ENCODE data around the gene NDUFA11. TPM values are rescaled to one million over a fixed set of nuclear protein-coding genes. Genes with fewer than 3 reads are reported as not detected.
"Not testable (repeated sequence)": the region's sequence is repeated elsewhere in the genome, so short reads cannot be mapped to it uniquely, and the experiment has no call there.

Gene NDUFA11
- total RNA-seq, 1 experiment from 2014 or later = 169 TPM

DNA sequence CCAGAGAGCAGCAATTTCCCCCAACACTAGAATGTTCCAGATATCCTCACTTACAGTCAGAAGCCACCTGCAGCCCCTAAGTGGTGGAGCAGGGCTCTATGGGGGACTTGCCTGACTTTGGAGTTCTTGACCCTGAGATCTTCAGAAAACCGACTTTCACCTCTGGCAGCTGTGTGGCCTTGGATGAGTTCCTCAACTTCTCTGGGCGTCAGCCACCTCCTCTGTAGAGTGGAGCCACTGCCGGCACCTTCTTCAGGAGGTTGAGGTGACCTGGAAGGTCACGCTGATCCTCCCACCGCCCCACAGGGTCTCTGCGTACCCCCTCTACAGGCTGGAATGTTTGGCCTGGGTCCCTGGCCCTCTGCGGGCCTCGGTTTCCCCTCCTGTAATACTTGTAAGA is 26.2 kb downstream of the NDUFA11 start:
- no TSS peak for BruUV-seq (replicated peaks)
- CTCF ChIA-PET = no interaction called here
- H3K36me3 ChIP-seq (ENCODE audit: low read depth) = no peaks in the 10 kb centered on the region

GRCh38 chr19:5874496-5874895 is 29.1 kb downstream of the NDUFA11 start:
- H3F3A ChIP-seq (ENCODE audit: insufficient read depth, low read depth); H3K9me2 ChIP-seq (ENCODE audit: insufficient read depth); H2AFZ ChIP-seq; CTCF ChIA-PET; H3K9me3 ChIP-seq (ENCODE audit: insufficient read depth, low read depth); H4K20me1 ChIP-seq (ENCODE audit: insufficient read depth); H3K36me3 ChIP-seq (ENCODE audit: low read depth); H3K4me3 ChIP-seq; BruUV-seq (replicated peaks); intact Hi-C loops (cut with micrococcal nuclease; ENCODE audit: unreplicated experiment); H3K79me2 ChIP-seq (ENCODE audit: low read depth); DNase-seq; H3K27me3 ChIP-seq (ENCODE audit: insufficient read depth, low read depth); H3K4me1 ChIP-seq (replicated peaks; ENCODE audit: insufficient read depth); H3K4me2 ChIP-seq; H3K27ac ChIP-seq: not testable (repeated sequence)
- POLR2A ChIA-PET (ENCODE audit: unreplicated experiment) = interaction anchor here (0.5 to 0.7 kb wide), 2 partner anchors 75 to 153 kb away, joined by 4 to 19 read pairs; no protein-coding TSS in a partner anchor

More for the DNA sequence above, 26.2 kb downstream of the NDUFA11 start:
- Histone ChIP-seq H3K9me3 (ENCODE audit: insufficient read depth, low read depth) (no peaks in the 10 kb centered on the region), H3K9me2 (ENCODE audit: insufficient read depth) (no peaks in the 10 kb centered on the region), H3K4me3 (no peak overlapping the region), H3K4me1 (replicated peaks; ENCODE audit: insufficient read depth) (no peaks in the 10 kb centered on the region), H3K27me3 (ENCODE audit: insufficient read depth, low read depth) (no peaks in the 10 kb centered on the region), H3K27ac (no peak overlapping the region), H3K4me2 (no peak overlapping the region), H3K79me2 (ENCODE audit: low read depth) (no peaks in the 10 kb centered on the region), H4K20me1 (ENCODE audit: insufficient read depth) (no peaks in the 10 kb centered on the region), H3F3A (ENCODE audit: insufficient read depth, low read depth) (no peaks in the 10 kb centered on the region; the same call in 1 of the 2 replicates), H2AFZ (no peak overlapping the region)
- intact Hi-C loops (cut with micrococcal nuclease; ENCODE audit: unreplicated experiment) = no loop called here
- POLR2A ChIA-PET (ENCODE audit: unreplicated experiment) = no interaction called here
- no peak for DNase-seq
- TF ChIP-seq EZH2 (IDR thresholded peaks at IDR 0.05; ENCODE audit: low read depth) = no peak
- TF ChIP-seq, protein P1, sequence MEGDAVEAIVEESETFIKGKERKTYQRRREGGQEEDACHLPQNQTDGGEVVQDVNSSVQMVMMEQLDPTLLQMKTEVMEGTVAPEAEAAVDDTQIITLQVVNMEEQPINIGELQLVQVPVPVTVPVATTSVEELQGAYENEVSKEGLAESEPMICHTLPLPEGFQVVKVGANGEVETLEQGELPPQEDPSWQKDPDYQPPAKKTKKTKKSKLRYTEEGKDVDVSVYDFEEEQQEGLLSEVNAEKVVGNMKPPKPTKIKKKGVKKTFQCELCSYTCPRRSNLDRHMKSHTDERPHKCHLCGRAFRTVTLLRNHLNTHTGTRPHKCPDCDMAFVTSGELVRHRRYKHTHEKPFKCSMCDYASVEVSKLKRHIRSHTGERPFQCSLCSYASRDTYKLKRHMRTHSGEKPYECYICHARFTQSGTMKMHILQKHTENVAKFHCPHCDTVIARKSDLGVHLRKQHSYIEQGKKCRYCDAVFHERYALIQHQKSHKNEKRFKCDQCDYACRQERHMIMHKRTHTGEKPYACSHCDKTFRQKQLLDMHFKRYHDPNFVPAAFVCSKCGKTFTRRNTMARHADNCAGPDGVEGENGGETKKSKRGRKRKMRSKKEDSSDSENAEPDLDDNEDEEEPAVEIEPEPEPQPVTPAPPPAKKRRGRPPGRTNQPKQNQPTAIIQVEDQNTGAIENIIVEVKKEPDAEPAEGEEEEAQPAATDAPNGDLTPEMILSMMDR (conservative IDR thresholded peaks at IDR 0.05) = no peak

DNA sequence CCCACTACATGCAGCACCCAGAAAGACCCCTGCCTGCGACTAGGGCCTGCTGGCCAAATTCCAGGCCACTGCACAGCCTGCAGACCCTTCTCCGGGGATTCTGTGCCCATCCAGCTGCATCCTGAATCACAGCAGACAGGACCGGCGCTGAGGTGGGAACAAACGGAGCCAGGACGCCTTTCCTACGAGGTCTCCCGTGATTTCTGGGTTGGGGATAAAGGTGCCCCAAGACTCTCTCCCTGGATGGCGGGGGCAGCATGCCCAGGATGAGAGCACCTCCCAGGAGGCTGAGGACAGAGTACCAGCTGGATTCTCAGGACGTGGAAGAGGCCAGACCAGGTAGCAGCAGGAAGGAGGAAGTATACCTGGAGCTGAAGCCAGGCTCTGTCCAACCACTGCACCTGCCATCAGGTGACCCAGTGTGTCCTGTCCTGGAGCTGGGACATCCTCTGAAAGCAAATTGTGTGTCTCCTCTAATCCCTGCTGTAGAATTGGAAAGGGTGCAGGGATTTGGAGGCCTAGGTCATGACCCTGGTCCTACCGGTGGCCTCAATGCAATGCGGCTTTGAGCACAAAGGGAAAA is 29.9 kb downstream of the NDUFA11 start:
- no peak overlapping the region for H3K27ac ChIP-seq
- H3K4me3 ChIP-seq = no peak overlapping the region
- H3K79me2 ChIP-seq (ENCODE audit: low read depth) = no peaks in the 10 kb centered on the region
- H4K20me1 ChIP-seq (ENCODE audit: insufficient read depth) = no peaks in the 10 kb centered on the region
- no TSS peak for BruUV-seq (replicated peaks)
- H3K9me2 ChIP-seq (ENCODE audit: insufficient read depth) = no peaks in the 10 kb centered on the region
- no peaks in the 10 kb centered on the region for H3K27me3 ChIP-seq (ENCODE audit: insufficient read depth, low read depth)
- H3K9me3 ChIP-seq (ENCODE audit: insufficient read depth, low read depth) = no peaks in the 10 kb centered on the region
- no peaks in the 10 kb centered on the region; the same call in 1 of the 2 replicates for H3F3A ChIP-seq (ENCODE audit: insufficient read depth, low read depth)
- POLR2A ChIA-PET (ENCODE audit: unreplicated experiment) = interaction anchor here (0.5 kb wide), 1 partner anchor 153 kb away, joined by 19 read pairs; no protein-coding TSS in a partner anchor
- no peak overlapping the region for H2AFZ ChIP-seq
- TF ChIP-seq, protein P1 (conservative IDR thresholded peaks at IDR 0.05) = no peak
- no peak for TF ChIP-seq EZH2 (IDR thresholded peaks at IDR 0.05; ENCODE audit: low read depth)
- DNase-seq = no peak
- intact Hi-C loops (cut with micrococcal nuclease; ENCODE audit: unreplicated experiment) = no loop called here
- no peaks in the 10 kb centered on the region for H3K4me1 ChIP-seq (replicated peaks; ENCODE audit: insufficient read depth)
- no peak overlapping the region for H3K4me2 ChIP-seq
- CTCF ChIA-PET = no interaction called here
- no peaks in the 10 kb centered on the region for H3K36me3 ChIP-seq (ENCODE audit: low read depth)

- no peaks in the 10 kb centered on the region for H3K36me3 ChIP-seq (ENCODE audit: low read depth)
- no peak for DNase-seq
- no peaks in the 10 kb centered on the region; the same call in 1 of the 2 replicates for H3F3A ChIP-seq (ENCODE audit: insufficient read depth, low read depth)
- TF ChIP-seq, protein P1 (conservative IDR thresholded peaks at IDR 0.05) = no peak
- no peak for TF ChIP-seq EZH2 (IDR thresholded peaks at IDR 0.05; ENCODE audit: low read depth)
- no peak overlapping the region for H3K4me2 ChIP-seq
- H2AFZ ChIP-seq = no peak overlapping the region
- no peaks in the 10 kb centered on the region for H3K79me2 ChIP-seq (ENCODE audit: low read depth)
- H3K9me3 ChIP-seq (ENCODE audit: insufficient read depth, low read depth) = no peaks in the 10 kb centered on the region
- no peaks in the 10 kb centered on the region for H3K9me2 ChIP-seq (ENCODE audit: insufficient read depth)
- no peaks in the 10 kb centered on the region for H3K4me1 ChIP-seq (replicated peaks; ENCODE audit: insufficient read depth)
- POLR2A ChIA-PET (ENCODE audit: unreplicated experiment) = no interaction called here
- H4K20me1 ChIP-seq (ENCODE audit: insufficient read depth) = no peaks in the 10 kb centered on the region
- H3K27ac ChIP-seq = no peak overlapping the region
- no peaks in the 10 kb centered on the region for H3K27me3 ChIP-seq (ENCODE audit: insufficient read depth, low read depth)
- BruUV-seq (replicated peaks) = no TSS peak
- CTCF ChIA-PET = no interaction called here
- H3K4me3 ChIP-seq = no peak overlapping the region
- intact Hi-C loops (cut with micrococcal nuclease; ENCODE audit: unreplicated experiment) = no loop called here
Observed at GRCh38 chr19:5870986-5871394, 32.6 kb downstream of the NDUFA11 start.

All from PC-9 (cell line).